Stimulated activated CD8-positive, alpha-beta memory T cell treated with anti-CD3 and anti-CD28 coated beads, Interleukin-2, amount 100 ng/mL, for 48 hours (primary cell): ENCODE measurements around the gene TLE3.

Experiments
- DNase-seq, 2 donors: peaks; one replicate each; pipeline ENCODE4 v3.0.0-alpha.2; 2020; ENCODE audit warnings: low read depth in 2 of 2

Gene TLE3

GRCh38 chr15:70048578-70049514 lies 48.9 kb downstream of the TLE3 start:
- DNase-seq: no peak

- DNase-seq: no peak
Observed at GRCh38 chr15:70048198-70048565, 49.5 kb downstream of the TLE3 start.

- DNase-seq: no peak
Observed at GRCh38 chr15:70047386-70048197, 50.1 kb downstream of the TLE3 start.

- no peak for DNase-seq
Observed at GRCh38 chr15:70046679-70047369, 50.9 kb downstream of the TLE3 start.

- DNase-seq: no peak
Observed at GRCh38 chr15:70045045-70045444, 52.7 kb downstream of the TLE3 start.

- no peak for DNase-seq
Observed at GRCh38 chr15:70044168-70044567, 53.5 kb downstream of the TLE3 start.

- DNase-seq: no peak
Observed at GRCh38 chr15:70043590-70043989, 54.1 kb downstream of the TLE3 start.

GRCh38 chr15:70042553-70043214 lies 55.0 kb downstream of the TLE3 start:
- DNase-seq: no peak

- no peak for DNase-seq
Observed at GRCh38 chr15:70039917-70040316, 57.8 kb downstream of the TLE3 start.

GRCh38 chr15:70038730-70039392 lies 58.9 kb downstream of the TLE3 start:
- DNase-seq: no peak

- DNase-seq: no peak
Observed at GRCh38 chr15:70037292-70037640, 60.5 kb downstream of the TLE3 start.

GRCh38 chr15:70036585-70037291 lies 61.0 kb downstream of the TLE3 start:
- DNase-seq: no peak

GRCh38 chr15:70035719-70036077 lies 62.0 kb downstream of the TLE3 start:
- DNase-seq: no peak

GRCh38 chr15:70035051-70035718 lies 62.5 kb downstream of the TLE3 start:
- DNase-seq: no peak

- no peak for DNase-seq
Observed at GRCh38 chr15:70034596-70034995, 63.1 kb downstream of the TLE3 start.

GRCh38 chr15:70034141-70034540 lies 63.6 kb downstream of the TLE3 start:
- no peak for DNase-seq

GRCh38 chr15:70033529-70034140 lies 64.1 kb downstream of the TLE3 start:
- no peak for DNase-seq

- no peak for DNase-seq
Observed at GRCh38 chr15:70033109-70033508, 64.6 kb downstream of the TLE3 start.

GRCh38 chr15:70032509-70032908 lies 65.2 kb downstream of the TLE3 start:
- no peak for DNase-seq

- DNase-seq: no peak
Observed at GRCh38 chr15:70031713-70032112, 66.0 kb downstream of the TLE3 start.
